KOPT-K1 (cell line): Measurements from ENCODE around the gene CFAP74.

ENCODE experiments used
- H3K27ac ChIP-seq: fragments of 200-600 bp; sonication (generic); 2 replicates; pipeline ENCODE4 v1.5.1; 2016; ENCODE audit warnings: antibody characterized with exemption, mild to moderate bottlenecking, low read depth, low read length; ENCODE audit not compliant: poor library complexity, severe bottlenecking
- H3K36me3 ChIP-seq: fragments of 200-600 bp; sonication (generic); 2 replicates; pipeline ENCODE4 v1.5.1; 2017; ENCODE audit warnings: antibody characterized with exemption, mild to moderate bottlenecking, low read length, moderate library complexity; ENCODE audit not compliant: insufficient read depth
- H3K9me3 ChIP-seq: fragments of 200-600 bp; sonication (generic); 2 replicates; pipeline ENCODE4 v1.5.1; 2017; ENCODE audit warnings: antibody characterized with exemption, low read length, mild to moderate bottlenecking; ENCODE audit not compliant: insufficient read depth, poor library complexity, severe bottlenecking

The CFAP74 gene

GRCh38 chr1:1880617-1881312 lies 122.8 kb downstream of the CFAP74 start:
- Histone ChIP-seq H3K27ac (no peak overlapping the region), H3K36me3 (peaks cover 65% of the 10 kb centered on the region), H3K9me3 (no peaks in the 10 kb centered on the region)

GRCh38 chr1:1879942-1880341 lies 123.6 kb downstream of the CFAP74 start:
- Histone ChIP-seq H3K36me3 (peaks cover 73% of the 10 kb centered on the region), H3K27ac (no peak overlapping the region), H3K9me3 (no peaks in the 10 kb centered on the region)

- H3K36me3 ChIP-seq: peaks cover 86% of the 10 kb centered on the region
- H3K27ac ChIP-seq: no peak overlapping the region
- no peaks in the 10 kb centered on the region for H3K9me3 ChIP-seq
Measured at GRCh38 chr1:1877865-1878436, 125.6 kb downstream of the CFAP74 start.

DNA sequence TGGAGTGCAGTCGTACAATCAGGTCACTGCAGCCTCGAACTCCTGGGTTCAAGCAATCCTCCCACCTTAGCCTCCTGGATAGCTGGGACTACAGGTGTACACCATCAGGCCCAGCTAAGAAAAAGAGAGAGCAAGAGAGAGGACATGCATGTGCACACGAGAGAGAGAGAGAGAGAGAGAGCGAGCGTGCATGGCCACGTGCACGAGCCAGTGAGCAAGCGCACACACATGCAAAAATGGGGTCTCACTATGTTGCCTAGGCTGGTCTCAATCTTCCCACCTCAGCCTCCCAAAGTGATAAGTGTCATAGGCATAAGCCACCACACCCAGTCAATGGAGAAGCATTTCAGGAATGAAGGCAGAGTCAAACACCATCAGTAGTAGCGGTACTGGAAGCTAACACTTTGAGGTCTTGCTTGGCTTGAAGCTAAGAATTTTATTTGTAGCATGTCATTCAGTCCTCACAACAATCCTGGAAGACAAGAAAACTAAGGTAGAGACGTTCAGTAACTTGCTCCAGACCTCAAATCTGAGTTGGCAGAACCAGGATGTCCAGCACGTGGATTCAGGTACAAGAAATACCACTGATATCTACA lies 127.2 kb downstream of the CFAP74 start:
- no peak overlapping the region for H3K27ac ChIP-seq
- no peaks in the 10 kb centered on the region for H3K9me3 ChIP-seq
- peaks cover 91% of the 10 kb centered on the region for H3K36me3 ChIP-seq

GRCh38 chr1:1875932-1876331 lies 127.7 kb downstream of the CFAP74 start:
- Histone ChIP-seq H3K36me3 (peaks cover 88% of the 10 kb centered on the region), H3K27ac (no peak overlapping the region), H3K9me3 (no peaks in the 10 kb centered on the region)

- Histone ChIP-seq H3K9me3 (no peaks in the 10 kb centered on the region), H3K27ac (no peak overlapping the region), H3K36me3 (peaks cover 83% of the 10 kb centered on the region)
Measured at GRCh38 chr1:1874901-1875300, 128.7 kb downstream of the CFAP74 start.

DNA sequence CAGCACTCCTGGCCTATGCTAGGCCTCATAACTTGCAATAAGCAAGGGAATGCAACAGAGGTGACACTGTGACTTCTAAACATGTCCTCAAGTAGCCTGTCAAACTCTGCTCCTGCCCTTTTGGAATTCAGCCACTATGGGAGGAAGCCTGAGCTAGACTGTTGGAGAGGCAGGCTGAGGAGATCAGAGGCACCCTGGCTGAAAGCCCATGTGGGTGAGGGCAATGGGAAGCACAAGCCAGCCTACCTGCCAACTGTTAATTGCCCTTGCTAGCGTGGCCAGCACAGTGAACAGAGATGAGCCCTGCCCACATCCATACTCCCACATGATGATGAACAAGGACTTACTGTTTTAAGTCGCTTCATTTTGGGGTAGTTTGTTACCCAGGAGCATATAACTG lies 130.4 kb downstream of the CFAP74 start:
- Histone ChIP-seq H3K36me3 (peaks cover 71% of the 10 kb centered on the region), H3K27ac (no peak overlapping the region)

GRCh38 chr1:1872329-1872994 lies 131.1 kb downstream of the CFAP74 start:
- Histone ChIP-seq H3K9me3 (no peaks in the 10 kb centered on the region), H3K36me3 (peaks cover 64% of the 10 kb centered on the region), H3K27ac (no peak overlapping the region)

More for the DNA sequence above, 130.4 kb downstream of the CFAP74 start:
- no peaks in the 10 kb centered on the region for H3K9me3 ChIP-seq
